Measurements from ENCODE around the gene CIZ1.
"Not testable (repeated sequence)": the region's sequence is repeated elsewhere in the genome, so short reads cannot be mapped to it uniquely, and the experiment has no call there.

Gene CIZ1

DNA sequence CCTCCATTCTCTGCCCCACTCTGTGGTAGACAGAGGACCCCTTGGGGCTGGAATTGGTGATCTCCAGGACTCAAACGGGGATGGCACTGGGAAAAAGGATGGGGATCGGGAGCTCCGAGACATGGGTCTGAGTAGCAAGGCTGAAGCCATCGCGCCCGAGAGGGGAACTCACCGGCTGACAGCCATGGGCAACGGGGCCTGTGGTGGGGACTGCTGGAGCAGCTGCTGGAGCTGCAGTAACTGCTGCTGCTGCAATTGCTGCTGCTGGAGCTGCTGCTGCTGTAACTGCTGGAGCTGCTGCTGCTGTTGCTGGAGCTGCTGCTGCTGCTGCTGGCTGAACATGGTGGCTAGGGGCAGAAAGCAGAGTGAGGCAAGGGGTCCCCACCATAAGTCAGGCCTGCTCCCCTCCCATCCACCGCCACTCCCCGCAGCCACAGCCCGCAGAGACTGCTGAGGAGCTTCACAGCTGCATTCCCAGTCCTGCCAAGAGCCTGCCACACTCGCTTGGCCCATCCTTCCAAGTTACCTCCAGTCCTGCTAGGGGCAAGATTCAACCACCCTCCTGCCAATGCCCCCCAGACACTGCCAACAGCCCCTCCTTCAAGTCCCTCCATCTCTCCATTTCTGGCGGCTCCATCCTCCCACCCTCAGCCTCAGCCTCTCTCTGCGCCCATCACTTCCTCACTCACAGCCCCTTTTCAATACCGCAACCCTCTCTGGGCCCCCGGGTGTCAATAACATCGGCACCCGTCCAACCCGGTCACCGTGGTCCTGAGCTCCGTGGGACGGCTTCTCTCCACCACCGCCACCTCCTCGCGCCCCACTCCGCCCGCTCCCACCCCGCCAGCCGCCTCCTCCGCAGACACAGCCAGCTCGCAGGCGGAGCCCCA, 611 bp downstream of the CIZ1 start:
- no peak for DNase-seq (ENCODE audit: low spot score)

DNA sequence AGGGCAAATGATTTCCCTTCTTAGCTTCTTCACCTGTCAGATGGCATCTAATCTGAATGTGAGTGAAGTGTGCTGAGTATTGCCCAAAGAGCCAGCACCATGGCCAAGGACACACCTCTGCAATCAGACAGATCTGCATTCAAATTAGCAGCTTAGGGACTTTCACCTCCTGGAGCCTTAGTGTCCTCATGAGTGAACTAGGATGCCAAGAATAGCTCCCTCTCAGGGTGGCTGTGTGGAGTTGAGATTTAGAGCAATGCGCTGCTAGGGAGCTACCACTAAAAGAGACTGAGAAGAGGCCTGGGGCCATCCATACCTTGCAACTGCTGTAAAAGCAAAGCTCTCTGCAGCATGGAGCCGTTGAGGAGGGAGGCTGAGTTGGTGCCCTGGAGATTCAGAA, 1.4 kb downstream of the CIZ1 start:
- DNase-seq (ENCODE audit: low spot score), result no peak

DNA sequence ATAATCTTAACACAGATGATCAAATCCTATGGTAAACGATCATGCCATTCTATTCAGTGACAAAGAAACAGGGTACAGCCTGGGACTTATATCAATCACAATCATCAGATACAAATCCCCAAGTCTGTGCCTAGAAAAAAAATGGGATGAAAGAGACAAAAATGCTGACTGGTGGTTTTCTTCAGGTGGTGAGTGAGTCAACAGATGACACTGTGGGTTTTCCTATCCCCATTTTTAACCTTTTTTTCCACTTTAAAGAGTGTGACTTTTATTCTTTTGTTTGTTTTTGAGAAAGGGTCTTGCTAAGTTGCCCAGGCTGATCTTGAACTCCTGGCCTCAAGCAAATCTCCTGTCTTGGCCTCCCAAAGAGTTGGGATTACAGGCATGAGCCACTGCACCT, 3.2 kb downstream of the CIZ1 start:
- no peak for DNase-seq (ENCODE audit: low spot score)

DNA sequence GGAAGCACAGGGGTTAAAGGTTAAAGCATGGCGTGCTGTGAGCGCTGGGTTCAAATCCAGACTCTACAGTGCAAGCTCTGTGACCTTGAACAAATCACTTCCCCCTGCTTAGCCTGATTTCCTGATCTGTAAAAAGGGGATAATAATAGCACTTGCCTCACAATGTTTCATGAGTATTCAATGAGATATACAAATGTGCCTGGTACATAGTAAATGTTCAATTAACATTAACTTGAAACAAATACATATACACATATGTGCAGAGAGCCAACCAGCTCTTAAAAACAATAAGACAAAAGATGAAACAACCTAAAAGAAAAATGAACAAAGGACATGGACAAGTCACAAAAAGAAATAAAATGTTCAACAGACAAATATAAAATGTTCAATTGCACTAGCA, 4.0 kb downstream of the CIZ1 start:
- no peak for DNase-seq (ENCODE audit: low spot score)

DNA sequence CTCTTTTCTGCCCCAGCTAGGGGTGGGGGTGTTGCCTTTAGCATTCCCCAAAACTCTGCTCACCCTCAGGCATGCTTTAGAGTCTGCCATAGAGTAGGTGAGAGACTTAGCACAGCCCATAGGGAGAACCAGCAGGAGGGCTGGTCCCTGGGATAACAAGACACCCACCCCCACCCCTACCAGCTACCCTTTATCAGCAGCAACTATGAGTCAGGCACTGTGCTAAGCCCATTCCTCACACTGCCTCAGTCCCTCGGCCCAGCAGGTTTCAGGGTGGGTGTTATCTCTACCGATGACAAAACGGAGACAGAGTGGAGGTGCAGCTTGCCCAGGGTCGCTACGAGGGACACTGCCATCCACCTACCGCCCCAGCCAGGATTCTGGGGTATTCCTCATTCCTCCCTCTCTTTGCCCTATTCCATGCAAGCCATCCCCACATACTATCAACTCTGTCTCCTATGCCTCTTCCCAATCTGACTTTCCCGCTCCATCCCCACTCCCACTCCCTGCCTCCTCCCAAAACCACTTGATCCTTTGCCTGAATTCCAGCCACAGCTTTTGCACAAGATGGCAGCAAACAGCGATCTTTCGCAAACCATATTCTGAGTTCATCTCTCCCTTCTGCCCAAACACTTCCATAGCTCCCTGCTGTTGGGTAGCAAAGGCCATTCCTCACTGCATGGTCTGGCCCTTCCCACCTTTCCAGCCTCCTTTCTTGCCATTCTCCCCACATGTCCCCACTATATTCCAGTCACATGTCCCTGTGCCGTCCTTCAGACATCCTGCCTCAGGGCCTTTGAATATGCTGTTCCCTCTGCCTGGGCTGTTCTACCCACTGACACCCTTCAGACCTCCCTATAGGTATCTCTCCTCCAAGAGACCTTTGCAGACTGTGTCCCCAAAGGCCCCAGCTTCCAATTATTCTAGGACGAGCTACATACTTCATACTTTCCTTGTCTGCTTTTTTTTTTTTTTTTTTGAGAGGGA, 5.1 kb downstream of the CIZ1 start:
- no peak for DNase-seq (ENCODE audit: low spot score)

DNA sequence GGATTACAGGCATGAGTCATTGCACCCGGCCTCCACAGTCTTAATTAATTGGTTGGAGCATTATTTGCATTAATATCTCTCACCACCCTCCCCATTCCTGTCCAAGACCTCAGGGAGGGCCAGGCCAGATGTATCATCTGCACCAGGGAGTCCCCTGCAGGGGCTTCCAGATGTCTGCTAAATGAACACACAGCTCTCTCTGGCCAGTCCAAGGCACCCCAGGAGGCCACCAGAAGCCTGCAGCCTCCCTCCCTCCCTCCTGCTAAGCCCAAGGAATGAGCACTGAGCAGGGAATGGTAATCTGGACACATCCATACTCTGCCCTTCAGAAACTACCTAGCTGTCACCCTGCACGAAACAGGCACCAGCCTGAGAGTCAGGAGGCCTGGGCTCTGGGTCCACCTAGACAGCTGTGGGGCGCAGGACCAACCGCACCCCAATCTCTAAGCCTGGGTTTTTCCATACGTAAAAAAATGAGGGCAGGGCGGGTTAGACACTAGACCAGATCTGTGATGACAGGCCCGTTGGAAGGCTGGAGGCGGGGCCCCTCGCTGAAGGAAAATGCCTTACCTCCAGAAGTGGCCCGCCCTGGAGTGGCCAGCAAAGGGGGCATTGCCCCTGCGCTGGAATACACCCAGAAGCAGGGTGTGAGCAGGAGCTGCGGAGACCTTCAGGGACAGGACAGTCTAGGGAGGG, 8.3 kb downstream of the CIZ1 start:
- no peak for DNase-seq (ENCODE audit: low spot score)

DNA sequence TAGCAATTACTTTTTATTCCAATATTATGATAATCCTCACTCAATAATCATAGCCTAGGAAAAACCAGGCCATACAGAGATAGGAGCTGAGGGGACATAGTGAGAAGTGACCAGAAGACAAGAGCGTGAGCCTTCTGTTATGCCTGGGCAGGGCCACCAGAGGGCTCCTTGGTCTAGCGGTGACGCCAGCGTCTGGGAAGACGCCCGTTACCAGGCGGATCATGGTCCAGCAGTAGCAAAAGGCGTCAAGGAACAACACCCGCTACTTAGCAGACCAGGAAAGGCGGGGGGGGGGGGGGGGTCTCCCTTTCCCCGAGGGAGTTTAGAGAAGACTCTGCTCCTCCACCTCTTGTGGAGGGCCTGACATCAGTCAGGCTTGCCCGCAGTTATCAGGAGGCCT, 9.9 kb downstream of the CIZ1 start:
- DNase-seq (ENCODE audit: low spot score), result not testable (repeated sequence)

DNA sequence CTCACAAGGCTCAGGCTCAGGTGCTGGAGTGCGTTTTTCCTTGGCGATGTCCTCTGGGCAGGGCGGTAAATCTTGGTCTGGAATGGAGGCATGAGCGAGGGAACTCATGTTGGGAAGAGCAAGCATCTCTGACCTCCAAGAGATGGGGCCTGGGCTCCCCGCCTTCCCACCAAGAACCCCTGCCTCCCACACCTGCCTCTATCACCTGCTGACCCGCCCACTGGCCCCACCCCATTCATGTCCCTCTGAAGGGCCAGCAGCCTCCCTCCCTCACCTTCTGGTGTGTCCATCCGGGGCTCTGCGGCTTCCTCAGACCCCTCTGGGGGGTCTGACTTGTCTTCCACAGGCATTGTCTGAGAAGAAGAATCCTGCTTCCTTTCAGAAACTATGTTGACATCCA, 10.9 kb downstream of the CIZ1 start:
- no peak for DNase-seq (ENCODE audit: low spot score)

DNA sequence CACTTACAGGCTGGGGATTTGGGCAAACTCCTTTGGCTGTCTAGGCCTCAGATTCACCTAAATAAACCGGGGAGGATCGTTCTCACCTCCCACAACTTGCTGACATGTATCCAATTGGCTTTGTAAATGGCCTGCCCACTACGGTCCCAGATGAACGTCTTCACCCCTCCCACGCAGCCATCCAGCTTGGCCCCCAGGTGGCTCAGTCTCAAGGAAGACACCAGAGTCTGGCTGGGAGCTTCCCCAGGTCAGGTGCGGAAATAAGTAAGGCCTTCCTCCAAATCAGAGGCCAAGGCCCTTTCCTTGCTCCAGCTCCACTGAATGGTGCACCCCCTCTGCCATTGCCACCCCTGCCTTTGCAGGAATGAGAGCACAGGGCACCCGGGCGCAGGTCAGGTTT, 11.4 kb downstream of the CIZ1 start:
- DNase-seq (ENCODE audit: low spot score), result no peak

DNA sequence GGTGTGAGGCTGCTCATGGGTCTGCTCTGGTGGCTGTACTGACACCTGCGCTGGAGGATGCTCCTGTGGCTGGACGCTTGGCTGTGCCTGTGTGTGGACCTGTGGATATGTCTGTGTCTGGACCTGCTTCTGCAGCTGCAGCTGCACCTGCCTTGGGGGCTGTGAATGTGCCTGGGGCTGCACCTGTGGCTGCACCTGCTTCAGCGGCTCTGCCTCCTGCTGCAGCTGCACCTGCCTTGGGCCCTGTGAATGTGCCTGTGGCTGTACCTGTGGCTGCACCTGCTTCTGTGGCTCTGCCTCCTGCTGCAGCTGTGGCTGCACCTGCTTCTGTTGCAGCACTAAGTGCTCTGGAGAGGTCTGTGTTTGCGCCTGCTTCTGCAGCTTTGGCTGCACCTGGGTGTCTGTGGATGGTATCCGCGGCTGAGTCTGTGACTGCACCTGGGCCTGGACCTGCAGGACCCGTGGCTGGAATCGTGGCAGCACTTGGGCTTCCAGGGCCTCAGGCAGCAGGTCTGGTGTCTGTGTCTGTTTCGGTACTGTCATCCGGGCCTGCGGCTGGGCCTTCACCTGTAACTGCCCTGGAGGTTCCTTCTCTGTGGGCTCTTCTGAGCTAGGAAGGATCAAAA, 12.5 kb downstream of the CIZ1 start:
- DNase-seq (ENCODE audit: low spot score), result no peak

DNA sequence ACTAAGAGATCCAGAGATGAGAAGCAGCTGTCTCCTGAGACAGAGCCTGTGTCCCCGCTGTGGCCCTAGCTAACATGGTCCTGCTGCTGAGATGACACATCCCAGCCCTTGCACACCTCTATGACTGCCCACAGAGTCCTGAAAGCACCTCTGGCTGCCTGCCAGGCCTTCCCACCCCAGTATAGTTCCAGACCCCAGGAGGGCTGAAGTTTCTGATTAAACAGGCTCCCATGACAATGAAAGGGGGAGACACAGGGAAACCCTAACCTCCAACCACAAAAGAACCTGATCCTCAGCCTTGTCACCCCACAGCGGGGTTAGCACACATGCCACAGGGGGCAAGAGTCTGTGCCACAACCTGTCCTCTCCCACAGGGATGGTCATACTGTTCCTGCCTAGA, 15.6 kb downstream of the CIZ1 start:
- DNase-seq (ENCODE audit: low spot score), result no peak

DNA sequence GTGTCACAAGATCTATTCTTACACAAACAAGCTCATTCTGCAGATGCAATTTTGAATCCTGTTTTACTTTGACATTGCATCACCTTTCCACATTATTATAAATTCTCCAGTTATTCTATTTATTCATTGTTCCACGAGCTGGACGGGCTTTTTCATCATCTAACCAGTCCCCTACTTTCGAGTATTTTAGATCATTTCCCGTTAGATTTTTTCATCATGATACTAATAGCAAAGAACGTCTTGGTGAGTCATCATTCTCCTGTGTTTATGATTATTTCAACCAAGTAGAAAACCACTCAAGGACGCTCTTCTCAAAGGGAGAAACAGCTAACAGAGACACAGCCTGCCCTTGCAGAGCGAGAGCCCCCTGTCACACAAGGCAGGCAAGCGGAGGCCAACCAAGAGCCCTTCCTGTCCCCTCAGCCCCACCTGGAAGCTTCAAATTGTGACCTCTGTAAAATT, 16.2 kb downstream of the CIZ1 start:
- no peak for DNase-seq (ENCODE audit: low spot score)

DNA sequence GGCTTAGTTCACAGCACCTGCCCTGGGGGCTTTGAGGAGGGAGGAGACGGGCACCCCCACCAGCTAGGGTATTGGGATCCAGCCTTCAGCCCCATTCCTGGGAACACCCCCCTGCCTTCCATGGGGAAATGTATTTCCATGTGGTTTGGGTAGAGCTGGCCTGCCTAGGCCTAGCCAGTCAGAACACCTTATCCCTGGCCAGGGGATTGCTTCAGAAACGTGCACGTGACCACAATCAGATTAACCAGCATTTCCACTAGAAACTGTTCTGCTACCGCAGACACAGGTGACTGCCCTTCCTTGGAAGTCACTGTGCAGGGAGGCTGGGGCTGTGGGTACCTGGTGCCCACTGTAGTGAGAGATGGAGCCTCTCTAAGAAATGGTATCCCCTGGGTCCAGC, 17.3 kb downstream of the CIZ1 start:
- DNase-seq (ENCODE audit: low spot score), result no peak

DNA sequence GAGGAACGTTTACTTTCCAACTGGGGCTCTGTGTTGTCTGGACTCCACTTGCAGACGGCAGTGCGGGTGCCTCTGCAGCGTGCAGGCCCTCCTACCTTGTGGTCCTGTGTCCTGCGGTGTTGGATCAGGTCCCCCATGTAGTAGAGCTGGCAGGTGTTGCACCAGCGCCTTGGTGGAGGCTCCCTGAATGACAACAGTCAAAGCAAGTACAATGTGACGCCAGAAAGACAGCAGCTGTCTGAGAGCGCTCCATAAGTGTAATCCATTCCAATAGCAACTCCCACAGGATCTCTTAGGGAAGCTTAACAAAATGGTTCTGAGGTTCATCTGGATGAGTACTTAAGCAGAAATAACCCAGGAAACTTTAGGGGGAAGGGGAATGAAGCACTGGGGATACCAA, 21.4 kb downstream of the CIZ1 start:
- DNase-seq (ENCODE audit: low spot score), result no peak

DNA sequence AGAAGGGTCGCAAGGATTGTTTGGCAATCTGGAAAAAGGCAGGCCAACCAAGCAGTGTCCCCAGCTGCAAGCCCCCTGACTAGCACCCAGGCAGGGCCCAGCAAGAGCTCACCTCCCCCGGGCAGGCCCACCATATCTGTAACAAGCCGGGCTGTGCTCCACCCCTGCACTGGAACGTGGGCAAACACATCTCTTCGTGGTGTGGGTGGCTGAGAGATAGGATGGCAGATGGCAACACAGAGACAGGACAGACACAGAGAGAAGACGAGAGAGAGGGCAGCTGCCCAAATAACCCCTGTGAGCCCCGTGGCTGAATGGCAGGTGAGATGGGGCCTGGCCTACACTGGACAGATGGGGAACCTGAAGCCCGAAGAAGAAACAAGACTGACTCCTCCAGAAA, 21.9 kb downstream of the CIZ1 start:
- DNase-seq (ENCODE audit: low spot score), result no peak

DNA sequence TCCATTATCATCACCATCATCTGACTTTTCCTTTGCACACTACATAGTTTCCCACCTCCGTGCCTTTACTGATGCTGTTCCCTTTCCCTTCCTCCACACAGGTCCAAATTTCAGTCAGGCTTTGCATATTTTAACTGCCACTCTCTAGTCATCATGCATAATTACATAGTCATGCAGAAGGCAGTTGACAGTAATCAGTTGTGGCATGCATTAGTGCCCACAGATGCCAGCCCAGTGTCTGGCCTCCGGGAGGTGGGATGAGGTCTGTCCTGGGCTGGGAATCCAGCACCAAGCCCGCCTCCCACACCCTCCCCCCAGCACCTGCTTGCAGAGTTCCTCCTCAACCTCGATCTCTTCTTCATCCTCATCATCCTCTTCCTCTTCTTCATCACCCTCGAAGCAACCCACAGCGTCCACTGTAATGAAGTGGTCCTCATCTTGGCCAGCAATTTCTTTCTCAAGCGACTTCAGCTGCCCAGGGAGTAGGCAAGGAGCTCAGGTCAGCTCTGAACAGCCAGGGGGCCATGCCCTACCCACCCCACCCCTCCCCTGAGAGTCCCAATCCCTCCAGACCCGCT, 22.6 kb downstream of the CIZ1 start:
- no peak for DNase-seq (ENCODE audit: low spot score)

DNA sequence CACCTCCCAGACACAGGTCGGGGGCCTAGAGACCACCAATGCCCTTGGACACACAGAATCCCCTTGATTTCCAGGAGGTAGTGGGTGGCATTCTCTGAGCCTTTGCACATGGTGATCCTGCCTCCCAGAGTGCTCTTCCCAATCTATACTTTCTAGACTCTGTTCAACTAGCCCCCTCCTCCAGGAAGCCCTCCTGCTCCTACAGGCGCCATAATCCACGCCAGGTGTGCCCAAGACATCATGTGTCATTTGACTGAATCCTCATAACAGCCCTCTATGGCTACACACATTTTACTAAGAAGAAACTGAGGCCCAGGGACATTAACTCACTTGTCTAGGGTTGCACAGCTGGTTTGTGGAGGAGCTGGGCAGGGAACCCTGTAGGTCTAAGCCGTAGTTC, 24.2 kb downstream of the CIZ1 start:
- no peak for DNase-seq (ENCODE audit: low spot score)

DNA sequence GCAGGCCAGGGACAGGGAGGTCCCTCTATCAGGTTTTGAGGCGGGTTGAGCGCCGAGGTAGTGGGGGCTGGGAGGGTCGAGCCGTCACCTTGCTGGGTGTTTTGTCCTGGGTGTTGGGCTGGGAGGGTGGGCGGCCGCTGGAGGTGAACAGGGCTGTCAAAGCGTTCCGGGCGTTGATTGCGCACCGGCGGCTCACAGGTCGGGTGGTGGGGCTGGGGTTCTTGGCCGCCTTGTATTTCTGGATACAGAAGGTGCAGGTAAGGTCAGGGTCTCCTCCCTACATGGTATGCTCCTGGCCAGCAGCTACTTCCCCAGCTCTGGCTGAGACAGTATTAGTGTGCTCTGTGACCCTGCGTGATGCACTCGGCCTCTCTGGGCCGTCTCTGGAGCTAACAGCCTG, 25.2 kb downstream of the CIZ1 start:
- no peak for DNase-seq (ENCODE audit: low spot score)

DNA sequence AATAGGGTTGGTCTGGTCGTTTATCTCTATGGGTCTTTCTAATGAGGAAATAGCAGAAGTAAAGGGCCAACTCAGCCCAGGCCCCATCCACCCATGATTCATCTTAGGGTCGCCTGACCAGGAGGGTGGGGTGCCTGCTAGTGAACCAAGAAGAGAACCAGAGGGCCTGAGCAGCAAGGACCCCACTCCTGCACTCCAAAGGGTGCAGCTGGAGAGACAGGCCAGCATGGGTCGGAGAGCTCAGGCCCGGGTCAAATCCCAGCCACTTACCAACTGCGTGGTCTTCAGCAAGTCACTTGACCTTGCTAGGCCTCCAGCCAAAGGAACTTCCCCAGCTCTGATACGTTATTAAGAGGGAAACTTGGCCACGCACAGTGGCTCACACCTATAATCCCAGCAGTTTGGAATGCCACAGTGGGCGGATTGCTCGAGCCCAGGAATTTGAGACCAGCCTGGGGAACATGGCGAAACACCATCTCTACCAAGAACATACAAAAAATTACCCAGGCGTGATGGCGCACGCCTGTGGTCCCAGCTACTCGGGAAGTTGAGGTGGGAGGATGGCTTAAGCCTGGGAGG, 27.0 kb downstream of the CIZ1 start:
- no peak for DNase-seq (ENCODE audit: low spot score)

DNA sequence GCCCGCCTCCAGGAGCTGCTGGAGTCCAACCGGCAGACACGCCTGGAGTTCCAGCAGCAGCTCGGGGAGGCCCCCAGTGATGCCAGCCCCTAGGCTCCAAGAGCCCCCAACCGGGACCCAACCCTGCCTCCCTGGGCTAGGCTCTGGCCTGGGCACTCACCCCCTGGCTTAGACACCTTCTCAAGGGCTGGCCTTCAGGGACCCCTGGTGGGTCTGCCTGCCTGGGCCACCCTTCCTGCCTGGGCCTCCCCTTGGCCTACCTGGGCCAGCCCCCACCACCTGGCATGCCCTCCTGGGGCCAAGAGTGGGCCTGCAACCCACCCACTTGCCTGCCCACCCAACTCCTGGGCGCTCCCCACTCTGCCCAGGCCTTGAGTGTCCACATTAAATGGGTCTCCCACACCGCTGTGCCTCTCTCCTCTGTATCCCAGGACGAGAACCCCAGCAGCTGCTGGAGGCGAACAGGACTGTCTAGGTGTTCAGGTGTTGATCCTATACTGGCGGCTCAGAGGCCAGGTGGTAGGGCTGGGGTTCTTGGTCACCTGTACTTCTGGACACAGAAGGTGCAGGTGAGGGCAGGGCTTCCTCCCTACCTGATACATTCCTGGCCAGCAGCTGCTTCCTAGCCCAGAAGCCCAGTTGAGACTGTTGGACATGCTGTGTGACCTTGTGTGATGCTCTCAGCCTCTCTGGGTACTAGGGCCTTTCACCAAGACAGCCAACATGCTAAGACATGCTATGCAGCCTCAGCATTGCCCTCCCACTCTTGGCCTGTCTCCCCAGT, 27.7 kb downstream of the CIZ1 start:
- no peak for DNase-seq (ENCODE audit: low spot score)
